ENCODE results near the gene STX2.

- TF ChIP-seq CTCF (conservative IDR thresholded peaks at IDR 0.05; ENCODE audit: low read length) (no peak), EZH2phosphoT487 (IDR thresholded peaks at IDR 0.05; ENCODE audit: borderline replicate concordance, low read depth, low read length) (no peak)
Observed at GRCh38 chr12:130776857-130777339, 62.2 kb downstream of the STX2 start.

Data from OCI-LY7 (cell line).